Activated CD8-positive, alpha-beta memory T cell treated with anti-CD3 and anti-CD28 coated beads for 1 hour (primary cell): Measurements from ENCODE around the gene COL12A1.

Experiments used
- DNase-seq, 2 donors: peaks; one replicate each; pipeline ENCODE4 v3.0.0-alpha.2; 2020; ENCODE audit warnings: low read depth in 1 of 2; ENCODE audit errors: extremely low read depth in 1 of 2

COL12A1 gene

DNA sequence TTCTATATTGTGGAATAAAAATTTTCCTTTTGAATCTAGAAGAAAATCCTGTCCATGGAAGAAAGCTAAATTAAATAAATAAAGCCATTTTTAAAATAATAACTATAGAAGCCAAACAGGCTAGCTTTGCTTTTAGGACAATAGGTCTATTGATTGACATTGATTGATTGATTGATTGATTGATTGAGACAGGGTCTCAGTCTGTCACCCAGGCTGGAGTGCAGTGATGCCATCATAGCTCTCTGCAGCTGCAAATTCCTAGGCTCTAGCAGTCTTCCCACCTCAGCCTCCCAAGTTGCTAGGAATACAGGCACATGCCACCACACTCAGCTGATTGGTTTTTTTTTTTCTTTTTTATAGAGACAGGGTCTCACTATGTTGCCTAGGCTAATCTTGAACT, 97.9 kb downstream of the COL12A1 start:
- DNase-seq, result no peak

GRCh38 chr6:75106426-75106825, 99.4 kb downstream of the COL12A1 start:
- no peak for DNase-seq

- DNase-seq, result no peak
Measured at GRCh38 chr6:75103431-75103830, 102.4 kb downstream of the COL12A1 start.

- no peak for DNase-seq
Measured at GRCh38 chr6:75102301-75102700, 103.6 kb downstream of the COL12A1 start.

GRCh38 chr6:75101896-75102295, 104.0 kb downstream of the COL12A1 start:
- DNase-seq, result no peak

DNA sequence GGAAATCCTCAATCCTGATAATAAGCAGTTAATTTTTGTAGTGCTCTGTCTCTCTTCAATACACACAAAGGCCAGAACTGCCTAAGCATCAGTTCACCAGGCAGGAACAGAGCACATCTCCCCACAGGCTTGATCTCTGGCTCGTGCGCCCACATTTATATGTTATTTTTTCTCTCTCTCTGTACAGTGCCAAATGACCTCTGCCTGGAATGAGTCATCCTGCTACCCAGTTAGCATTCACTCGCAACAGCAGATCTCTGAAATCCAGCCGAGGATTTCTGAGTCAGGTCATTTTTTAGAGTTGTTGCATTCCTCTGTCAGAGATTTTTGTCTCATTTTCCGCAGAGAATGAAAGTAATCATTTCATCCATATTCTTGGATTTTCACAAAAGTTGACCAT, 107.1 kb downstream of the COL12A1 start:
- no peak for DNase-seq

DNA sequence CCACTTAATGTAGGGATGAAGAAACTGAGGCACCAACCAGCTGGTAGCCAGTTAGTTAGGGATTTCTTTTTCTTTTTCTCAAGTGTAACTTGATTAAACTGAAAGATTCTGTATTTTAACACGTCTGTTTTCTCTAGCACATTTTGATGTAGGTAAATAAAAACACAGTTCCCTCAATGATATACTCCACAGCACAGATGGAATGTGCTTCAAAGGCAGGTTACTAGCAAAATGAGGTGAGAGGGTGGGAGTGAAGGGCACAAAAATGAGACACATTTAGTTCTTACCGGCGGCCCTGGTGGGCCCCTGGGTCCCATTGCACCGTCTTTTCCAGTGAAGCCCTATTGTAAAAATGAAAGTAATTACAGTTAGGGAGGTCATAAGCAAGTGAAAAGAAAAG, 108.9 kb downstream of the COL12A1 start:
- no peak for DNase-seq

- no peak for DNase-seq
Measured at GRCh38 chr6:75094614-75095200, 111.1 kb downstream of the COL12A1 start.

GRCh38 chr6:75091467-75092190, 114.2 kb downstream of the COL12A1 start:
- DNase-seq, result no peak

GRCh38 chr6:75090576-75090975, 115.3 kb downstream of the COL12A1 start:
- no peak for DNase-seq

DNA sequence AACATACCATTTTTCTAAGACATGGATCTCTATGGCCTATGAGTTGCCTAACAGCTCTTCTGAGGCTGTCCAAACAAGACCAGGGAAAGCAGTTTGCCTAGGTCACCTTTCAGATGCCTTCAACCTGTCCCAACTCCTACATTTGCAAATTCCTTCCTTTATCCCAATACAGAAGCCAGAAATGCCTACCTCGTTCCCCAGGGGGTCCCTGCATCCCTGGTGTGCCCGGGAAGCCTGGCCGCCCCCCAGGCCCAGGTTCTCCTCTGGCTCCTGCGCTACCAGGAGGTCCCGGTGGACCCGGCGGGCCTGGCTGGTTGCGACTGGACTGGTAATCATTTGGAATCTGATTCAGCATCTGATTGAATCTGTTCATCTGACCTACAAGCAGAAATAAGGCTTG, 115.9 kb downstream of the COL12A1 start:
- no peak for DNase-seq

GRCh38 chr6:75089151-75089897, 116.5 kb downstream of the COL12A1 start:
- DNase-seq, result no peak

- no peak for DNase-seq
Measured at GRCh38 chr6:75085931-75086635, 119.8 kb downstream of the COL12A1 start.

- no peak for DNase-seq
Measured at GRCh38 chr6:75084872-75085381, 120.9 kb downstream of the COL12A1 start.

DNA sequence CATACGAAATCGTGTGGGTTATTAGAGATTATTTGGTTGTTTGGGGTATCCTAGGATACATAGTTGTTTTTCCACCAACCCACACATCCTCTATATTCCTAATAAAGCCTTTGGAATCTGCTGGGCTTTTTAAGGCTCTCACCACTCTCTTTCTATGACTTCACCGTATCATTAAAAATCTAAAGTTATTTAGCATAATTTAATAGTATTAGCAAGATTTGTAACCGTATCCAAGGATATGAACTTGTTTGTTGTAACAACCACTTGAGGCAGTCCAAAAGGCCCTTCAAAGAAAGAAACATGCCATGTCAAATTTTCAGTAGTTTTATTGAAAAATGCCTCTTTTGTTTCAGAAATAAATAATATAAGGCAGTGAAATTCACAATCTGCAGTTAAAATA, 121.8 kb downstream of the COL12A1 start:
- no peak for DNase-seq

DNA sequence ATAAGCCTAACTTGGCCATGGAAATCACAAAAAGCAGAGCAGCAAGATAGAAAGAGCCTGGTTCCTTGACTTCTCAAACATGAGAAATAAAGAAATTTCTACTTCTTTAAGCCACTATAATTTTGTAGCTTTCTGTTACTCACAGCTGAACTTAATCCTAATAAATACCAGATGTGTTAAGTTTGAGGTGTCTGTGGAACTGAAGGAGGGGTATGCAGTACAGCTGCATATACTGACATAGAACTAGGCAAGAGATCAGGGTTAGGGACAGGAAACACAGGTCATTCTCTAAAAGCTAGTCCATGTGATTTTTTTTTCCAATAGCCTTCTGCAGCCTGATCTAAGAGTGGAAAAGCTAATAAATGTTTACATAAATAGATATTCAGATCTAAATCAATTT, 123.9 kb downstream of the COL12A1 start:
- DNase-seq, result no peak

DNA sequence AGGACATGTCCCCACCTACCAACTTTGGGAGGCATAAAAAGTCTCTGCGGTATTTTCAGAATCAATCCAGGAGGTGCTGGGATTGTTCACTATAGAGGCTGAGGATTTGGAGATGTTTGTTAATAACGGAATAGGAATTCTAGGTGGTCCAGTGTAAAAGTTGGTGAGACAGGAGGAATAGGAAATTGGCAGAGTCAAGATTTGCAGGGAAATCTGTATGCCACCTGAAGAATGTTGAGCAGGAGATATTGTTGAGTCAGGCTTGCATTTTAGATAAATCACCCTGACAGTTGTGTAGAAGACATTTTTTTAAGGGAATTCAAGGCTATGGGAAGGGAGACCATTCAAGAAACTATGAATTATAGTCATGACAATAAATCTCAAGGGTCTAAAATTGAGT, 124.8 kb downstream of the COL12A1 start:
- no peak for DNase-seq

DNA sequence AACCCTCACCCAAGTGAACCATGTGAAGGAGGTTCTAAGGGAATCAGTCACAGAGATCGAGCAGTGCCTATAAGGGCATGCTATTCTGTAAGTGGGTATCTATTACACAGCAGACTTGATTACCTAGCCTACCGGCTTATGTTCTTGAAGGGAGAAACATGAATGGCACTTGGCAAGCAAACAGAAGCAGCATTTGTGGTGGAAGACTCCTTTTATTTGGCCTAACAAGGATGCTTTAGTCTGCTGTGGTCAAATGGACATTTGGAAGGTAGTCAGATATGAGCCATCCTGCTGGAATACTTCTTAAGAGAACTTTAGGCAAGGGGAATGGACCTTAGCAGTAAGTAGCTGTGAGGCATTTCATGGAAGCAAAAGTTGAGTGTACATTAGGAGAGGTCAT, 126.3 kb downstream of the COL12A1 start:
- no peak for DNase-seq

GRCh38 chr6:75077701-75078100, 128.2 kb downstream of the COL12A1 start:
- DNase-seq, result no peak

- DNase-seq, result no peak
Measured at GRCh38 chr6:75076009-75076408, 129.8 kb downstream of the COL12A1 start.

DNA sequence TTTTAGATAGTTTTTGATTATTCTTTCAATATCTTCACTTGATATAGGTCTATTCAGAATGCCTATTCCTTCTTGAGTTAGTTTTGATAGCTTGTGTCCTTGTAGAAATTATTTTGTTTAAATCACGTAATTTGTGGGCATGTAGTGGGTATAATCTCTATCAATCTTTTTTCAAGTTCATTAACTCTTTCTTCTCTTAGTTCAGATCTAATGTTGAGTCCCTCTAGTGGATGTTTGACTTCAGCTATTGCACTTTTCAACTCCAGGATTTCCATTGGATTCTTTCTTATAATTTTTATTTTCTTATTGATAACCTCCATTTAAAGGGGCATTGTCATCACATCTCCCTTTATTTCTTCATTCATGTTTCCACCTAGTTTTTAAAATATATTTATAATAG, 135.6 kb downstream of the COL12A1 start:
- DNase-seq, result no peak
